Smooth muscle cell (in vitro differentiated cells): ENCODE data around the gene PRODH2. TPM values are rescaled to one million over a fixed set of nuclear protein-coding genes. Genes with fewer than 3 reads are reported as not detected.

Experiments used
- DNase-seq: peaks from one replicate; lab custom pipeline; 2025; ENCODE audit not compliant: unreplicated experiment; lab: John Stamatoyannopoulos, UW
- H2AFZ ChIP-seq: fragments of 200-600 bp; sonication (generic); 2 replicates; pipeline ENCODE4 v1.6.0; 2016; ENCODE audit warnings: antibody characterized with exemption, low read depth, mild to moderate bottlenecking
- H3F3A ChIP-seq: fragments of 200-600 bp; sonication (generic); 2 replicates; pipeline ENCODE4 v1.6.0; 2017; ENCODE audit warnings: antibody characterized with exemption, low read depth
- H3K27ac ChIP-seq: fragments of 200-600 bp; sonication (generic); 2 replicates; pipeline ENCODE4 v1.5.1; 2016; ENCODE audit warnings: low read depth, mild to moderate bottlenecking
- H3K27me3 ChIP-seq: fragments of 200-600 bp; sonication (generic); 2 replicates; pipeline ENCODE4 v1.6.1; 2016; ENCODE audit warnings: low read depth, mild to moderate bottlenecking
- H3K36me3 ChIP-seq: fragments of 200-600 bp; sonication (generic); 2 replicates; pipeline ENCODE4 v1.5.1; 2016; ENCODE audit warnings: low read depth
- H3K4me1 ChIP-seq: fragments of 200-600 bp; sonication (generic); 2 replicates; pipeline ENCODE4 v1.5.1; 2016; ENCODE audit warnings: low read depth
- H3K4me2 ChIP-seq: fragments of 200-600 bp; sonication (generic); 2 replicates; pipeline ENCODE4 v1.6.0; 2016; ENCODE audit warnings: mild to moderate bottlenecking
- H3K4me3 ChIP-seq: fragments of 200-600 bp; sonication (generic); 2 replicates; pipeline ENCODE4 v1.5.1; 2016; ENCODE audit warnings: mild to moderate bottlenecking
- H3K79me2 ChIP-seq: fragments of 200-600 bp; sonication (generic); 2 replicates; pipeline ENCODE4 v1.6.0; 2016; ENCODE audit warnings: low read depth, mild to moderate bottlenecking
- H3K9ac ChIP-seq: fragments of 200-600 bp; sonication (generic); 2 replicates; pipeline ENCODE4 v1.6.0; 2016; ENCODE audit warnings: low read depth
- H3K9me3 ChIP-seq: fragments of 200-600 bp; sonication (generic); replicated peaks from 2 replicates; pipeline ENCODE4 v1.5.1; 2016; ENCODE audit warnings: low read depth
- H4K20me1 ChIP-seq: fragments of 200-600 bp; sonication (generic); 2 replicates; pipeline ENCODE4 v1.6.0; 2016; ENCODE audit warnings: low read depth
- CTCF ChIP-seq: fragments of 200-600 bp; sonication (generic); IDR thresholded peaks from 2 replicates; pipeline ENCODE4 v1.5.1; 2017; ENCODE audit warnings: borderline replicate concordance, mild to moderate bottlenecking, antibody characterized with exemption; ENCODE audit not compliant: insufficient read depth, poor library complexity, severe bottlenecking
- WGBS: methylation state at CpG from one replicate; pipeline ENCODE4 v1.1.7; 2016; ENCODE audit warnings: low lambda C conversion rate; 5-methylcytosine and 5-hydroxymethylcytosine counted together
- polyA plus RNA-seq: library from polyadenylated mRNA; unstranded; fragments of >200 nt; fragmentation: Nextera tagmentation; extraction: Ambion mirVana; gene quantifications from 2 replicates; pipeline ENCODE4 v1.2.1, GENCODE V29; 2016
- total RNA-seq: library from RNA; depleted of rRNA; stranded (reverse); fragments of >200 nt; gene quantifications from 2 replicates; pipeline ENCODE4 v1.2.3, GENCODE V29; 2014

Gene PRODH2
- total and polyA plus RNA-seq, 2 experiments from 2014 or later: not detected

GRCh38 chr19:35751839-35752745, 60.6 kb downstream of the PRODH2 start:
- peaks cover 22% of the 10 kb centered on the region for H3K4me1 ChIP-seq
- H3K27me3 ChIP-seq: no peaks in the 10 kb centered on the region
- no peak overlapping the region for H3K9ac ChIP-seq
- H3K36me3 ChIP-seq: no peaks in the 10 kb centered on the region
- H3K9me3 ChIP-seq: no peaks in the 10 kb centered on the region
- no peak for TF ChIP-seq CTCF
- H3K27ac ChIP-seq: no peak overlapping the region
- H3K4me3 ChIP-seq: no peak overlapping the region
- no peak for DNase-seq
- no peak overlapping the region for H3K4me2 ChIP-seq
- WGBS: 96% methylated on average over 14 of the region's 14 CpGs
- no peak overlapping the region for H2AFZ ChIP-seq
- peaks cover 26% of the 10 kb centered on the region for H3F3A ChIP-seq
- peaks cover 31% of the 10 kb centered on the region for H3K79me2 ChIP-seq
- H4K20me1 ChIP-seq: peaks cover 11% of the 10 kb centered on the region

GRCh38 chr19:35750167-35750566, 62.5 kb downstream of the PRODH2 start:
- Histone ChIP-seq H3K4me2 (peak overlapping the region; percentile 21), H3K79me2 (peaks cover 46% of the 10 kb centered on the region), H2AFZ (no peak overlapping the region), H3K4me1 (peaks cover 10% of the 10 kb centered on the region), H3K9ac (peak overlapping the region; percentile 15), H3K27me3 (no peaks in the 10 kb centered on the region), H3K4me3 (no peak overlapping the region), H4K20me1 (peaks cover 9% of the 10 kb centered on the region), H3F3A (peaks cover 12% of the 10 kb centered on the region), H3K27ac (peak overlapping the region; percentile 45), H3K36me3 (no peaks in the 10 kb centered on the region), H3K9me3 (no peaks in the 10 kb centered on the region)
- no peak for TF ChIP-seq CTCF
- WGBS: 83% methylated on average over 3 of the region's 5 CpGs
- DNase-seq: no peak

Other genes starting within 250 kb of the PRODH2 start
- not detected in 2 replicates for gene ATP4A, start 249.2 kb downstream of the PRODH2 start, total RNA-seq
- not detected in 2 replicates for gene ATP4A, start 249.2 kb downstream of the PRODH2 start, polyA plus RNA-seq
- gene PMIS2, start 226.7 kb downstream of the PRODH2 start, total RNA-seq: not detected in 2 replicates
- gene PMIS2, start 226.7 kb downstream of the PRODH2 start, polyA plus RNA-seq: not detected in 2 replicates
- 6.3 and 6.4 TPM in 2 replicates for gene HAUS5, start 200.1 kb downstream of the PRODH2 start, total RNA-seq
- 14.0 and 15.8 TPM in 2 replicates for gene HAUS5, start 200.1 kb downstream of the PRODH2 start, polyA plus RNA-seq
- 37.2 and 42.4 TPM in 2 replicates for gene RBM42, start 183.8 kb downstream of the PRODH2 start, total RNA-seq
- gene RBM42, start 183.8 kb downstream of the PRODH2 start, polyA plus RNA-seq: 143 and 155 TPM in 2 replicates
- not detected in 2 replicates for gene ETV2, start 171.1 kb downstream of the PRODH2 start, total RNA-seq
- gene ETV2, start 171.1 kb downstream of the PRODH2 start, polyA plus RNA-seq: 2.9 and 3.8 TPM in 2 replicates
- 521 and 971 TPM in 2 replicates for gene COX6B1, start 164.5 kb downstream of the PRODH2 start, total RNA-seq
- gene COX6B1, start 164.5 kb downstream of the PRODH2 start, polyA plus RNA-seq: 622 and 683 TPM in 2 replicates
- gene UPK1A, start 146.3 kb downstream of the PRODH2 start, total RNA-seq: 4.2 TPM in 1 of 2 replicates, not detected in the other
- 1.0 TPM in 1 of 2 replicates, not detected in the other for gene UPK1A, start 146.3 kb downstream of the PRODH2 start, polyA plus RNA-seq
- not detected in 2 replicates for gene ZBTB32, start 108.3 kb downstream of the PRODH2 start, total RNA-seq
- gene ZBTB32, start 108.3 kb downstream of the PRODH2 start, polyA plus RNA-seq: 1.0 and 1.3 TPM in 2 replicates
- 10.5 and 31.1 TPM in 2 replicates for gene KMT2B, start 94.8 kb downstream of the PRODH2 start, total RNA-seq
- 8.8 and 11.2 TPM in 2 replicates for gene KMT2B, start 94.8 kb downstream of the PRODH2 start, polyA plus RNA-seq
- 1.2 and 1.7 TPM in 2 replicates for gene IGFLR1, start 70.4 kb downstream of the PRODH2 start, total RNA-seq
- 1.4 and 6.3 TPM in 2 replicates for gene IGFLR1, start 70.4 kb downstream of the PRODH2 start, polyA plus RNA-seq
- gene U2AF1L4, start 67.4 kb downstream of the PRODH2 start, total RNA-seq: 14.6 and 17.0 TPM in 2 replicates
- 29.3 and 31.5 TPM in 2 replicates for gene U2AF1L4, start 67.4 kb downstream of the PRODH2 start, polyA plus RNA-seq
- gene PSENEN, start 67.2 kb downstream of the PRODH2 start, total RNA-seq: 53.3 and 65.4 TPM in 2 replicates
- 137 and 167 TPM in 2 replicates for gene PSENEN, start 67.2 kb downstream of the PRODH2 start, polyA plus RNA-seq
- gene LIN37, start 64.3 kb downstream of the PRODH2 start, total RNA-seq: 17.8 and 20.3 TPM in 2 replicates
- gene LIN37, start 64.3 kb downstream of the PRODH2 start, polyA plus RNA-seq: 16.4 and 24.2 TPM in 2 replicates
- 19.1 and 20.6 TPM in 2 replicates for gene HSPB6, start 55.8 kb downstream of the PRODH2 start, total RNA-seq
- 173 and 254 TPM in 2 replicates for gene HSPB6, start 55.8 kb downstream of the PRODH2 start, polyA plus RNA-seq
- 6.1 and 13.7 TPM in 2 replicates for gene PROSER3, start 54.7 kb downstream of the PRODH2 start, total RNA-seq
- gene PROSER3, start 54.7 kb downstream of the PRODH2 start, polyA plus RNA-seq: 24.8 and 32.3 TPM in 2 replicates
- gene ARHGAP33, start 37.3 kb downstream of the PRODH2 start, total RNA-seq: 5.3 and 8.2 TPM in 2 replicates
- gene ARHGAP33, start 37.3 kb downstream of the PRODH2 start, polyA plus RNA-seq: 5.7 and 14.0 TPM in 2 replicates
- 0.31 TPM in 1 of 2 replicates, not detected in the other for gene NPHS1, start 39.7 kb upstream of the PRODH2 start, total RNA-seq
- 0.46 TPM in 1 of 2 replicates, not detected in the other for gene NPHS1, start 39.7 kb upstream of the PRODH2 start, polyA plus RNA-seq
- gene KIRREL2, start 44.1 kb upstream of the PRODH2 start, total RNA-seq: 0.18 and 2.1 TPM in 2 replicates
- gene KIRREL2, start 44.1 kb upstream of the PRODH2 start, polyA plus RNA-seq: 0.56 and 0.64 TPM in 2 replicates
- 40.1 and 81.8 TPM in 2 replicates for gene APLP1, start 55.7 kb upstream of the PRODH2 start, total RNA-seq
- gene APLP1, start 55.7 kb upstream of the PRODH2 start, polyA plus RNA-seq: 98.3 and 114 TPM in 2 replicates
- 4.2 and 4.9 TPM in 2 replicates for gene NFKBID, start 87.7 kb upstream of the PRODH2 start, total RNA-seq
- 9.0 and 11.1 TPM in 2 replicates for gene NFKBID, start 87.7 kb upstream of the PRODH2 start, polyA plus RNA-seq
- 0.81 TPM in 1 of 2 replicates, not detected in the other for gene HCST, start 89.7 kb upstream of the PRODH2 start, total RNA-seq
- 2.6 and 3.4 TPM in 2 replicates for gene HCST, start 89.7 kb upstream of the PRODH2 start, polyA plus RNA-seq
- not detected in 2 replicates for gene TYROBP, start 95.5 kb upstream of the PRODH2 start, total RNA-seq
- not detected in 2 replicates for gene TYROBP, start 95.5 kb upstream of the PRODH2 start, polyA plus RNA-seq
- gene LRFN3, start 123.5 kb upstream of the PRODH2 start, total RNA-seq: 6.0 and 6.2 TPM in 2 replicates
- gene LRFN3, start 123.5 kb upstream of the PRODH2 start, polyA plus RNA-seq: 15.3 and 15.5 TPM in 2 replicates
- 24.0 TPM in 2 replicates for gene SDHAF1, start 182.3 kb upstream of the PRODH2 start, total RNA-seq
- 27.1 and 27.7 TPM in 2 replicates for gene SDHAF1, start 182.3 kb upstream of the PRODH2 start, polyA plus RNA-seq
- 1.1 and 1.9 TPM in 2 replicates for gene SYNE4, start 196.0 kb upstream of the PRODH2 start, total RNA-seq
- 2.6 and 8.8 TPM in 2 replicates for gene SYNE4, start 196.0 kb upstream of the PRODH2 start, polyA plus RNA-seq
- 26.2 and 35.4 TPM in 2 replicates for gene ALKBH6, start 201.4 kb upstream of the PRODH2 start, total RNA-seq
- 36.1 and 37.4 TPM in 2 replicates for gene ALKBH6, start 201.4 kb upstream of the PRODH2 start, polyA plus RNA-seq
- gene CLIP3, start 220.0 kb upstream of the PRODH2 start, total RNA-seq: 3.7 and 10.7 TPM in 2 replicates
- gene CLIP3, start 220.0 kb upstream of the PRODH2 start, polyA plus RNA-seq: 35.2 and 36.7 TPM in 2 replicates
- 9.3 and 13.1 TPM in 2 replicates for gene THAP8, start 241.4 kb upstream of the PRODH2 start, total RNA-seq
- 13.1 and 22.9 TPM in 2 replicates for gene THAP8, start 241.4 kb upstream of the PRODH2 start, polyA plus RNA-seq
- 1.0 and 1.5 TPM in 2 replicates for gene WDR62, start 242.1 kb upstream of the PRODH2 start, total RNA-seq
- gene WDR62, start 242.1 kb upstream of the PRODH2 start, polyA plus RNA-seq: 2.1 and 4.6 TPM in 2 replicates